Germinal center (tissue), 1 donor: ENCODE measurements around the gene UQCC3.
"Not testable (repeated sequence)": the region's sequence is repeated elsewhere in the genome, so short reads cannot be mapped to it uniquely, and the experiment has no call there.

Experiments
- DNase-seq: peaks from one replicate; pipeline ENCODE4 v3.0.0; 2012; ENCODE audit warnings: mixed read lengths, low spot score

The UQCC3 gene

GRCh38 chr11:62665599-62666258 lies 5.7 kb upstream of the UQCC3 start:
- peak; percentile 38 for DNase-seq

GRCh38 chr11:62666259-62666926 lies 5.1 kb upstream of the UQCC3 start:
- DNase-seq, result no peak

- no peak for DNase-seq
Observed at GRCh38 chr11:62667460-62667859, 4.0 kb upstream of the UQCC3 start.

GRCh38 chr11:62669420-62670161 lies 1.9 kb upstream of the UQCC3 start:
- no peak for DNase-seq

GRCh38 chr11:62671236-62671607 lies 251 bp upstream of the UQCC3 start:
- DNase-seq, result no peak

- no peak for DNase-seq
Observed at GRCh38 chr11:62673196-62673525, 1.7 kb downstream of the UQCC3 start.

GRCh38 chr11:62675415-62675814 lies 3.9 kb downstream of the UQCC3 start:
- DNase-seq, result not testable (repeated sequence)

GRCh38 chr11:62676698-62677097 lies 5.2 kb downstream of the UQCC3 start:
- DNase-seq, result no peak

- DNase-seq, result no peak
Observed at GRCh38 chr11:62677156-62677555, 5.7 kb downstream of the UQCC3 start.

GRCh38 chr11:62677714-62678113 lies 6.2 kb downstream of the UQCC3 start:
- DNase-seq, result no peak

- no peak for DNase-seq
Observed at GRCh38 chr11:62678433-62678769, 6.9 kb downstream of the UQCC3 start.

GRCh38 chr11:62678770-62679696 lies 7.6 kb downstream of the UQCC3 start, which contains the start of gene UBXN1:
UBXN1 (minus strand) TSS chr11:62679073; CDS start chr11:62678923, 150 bp downstream.
- DNase-seq, result peak; percentile 87

- peak; percentile 69 for DNase-seq
Observed at GRCh38 chr11:62680825-62681240, 9.4 kb downstream of the UQCC3 start.

- DNase-seq, result no peak
Observed at GRCh38 chr11:62682518-62682917, 11.0 kb downstream of the UQCC3 start.

- DNase-seq, result no peak
Observed at GRCh38 chr11:62687508-62688396, 16.3 kb downstream of the UQCC3 start.

GRCh38 chr11:62688491-62688890 lies 17.0 kb downstream of the UQCC3 start:
- DNase-seq, result no peak

- no peak for DNase-seq
Observed at GRCh38 chr11:62689421-62690183, 18.1 kb downstream of the UQCC3 start, which contains the start of gene LRRN4CL. LRRN4CL (minus strand) TSS chr11:62689530; CDS start chr11:62688508, 1,022 bp downstream.

GRCh38 chr11:62693624-62694023 lies 22.2 kb downstream of the UQCC3 start:
- DNase-seq, result not testable (repeated sequence)

GRCh38 chr11:62694455-62695167 lies 23.1 kb downstream of the UQCC3 start:
- peak; percentile 73 for DNase-seq

- no peak for DNase-seq
Observed at GRCh38 chr11:62702246-62702645, 30.8 kb downstream of the UQCC3 start.
